ENCODE data around the gene MPP7.
"Not testable (repeated sequence)": the region's sequence is repeated elsewhere in the genome, so short reads cannot be mapped to it uniquely, and the experiment has no call there.

MPP7 gene

DNA sequence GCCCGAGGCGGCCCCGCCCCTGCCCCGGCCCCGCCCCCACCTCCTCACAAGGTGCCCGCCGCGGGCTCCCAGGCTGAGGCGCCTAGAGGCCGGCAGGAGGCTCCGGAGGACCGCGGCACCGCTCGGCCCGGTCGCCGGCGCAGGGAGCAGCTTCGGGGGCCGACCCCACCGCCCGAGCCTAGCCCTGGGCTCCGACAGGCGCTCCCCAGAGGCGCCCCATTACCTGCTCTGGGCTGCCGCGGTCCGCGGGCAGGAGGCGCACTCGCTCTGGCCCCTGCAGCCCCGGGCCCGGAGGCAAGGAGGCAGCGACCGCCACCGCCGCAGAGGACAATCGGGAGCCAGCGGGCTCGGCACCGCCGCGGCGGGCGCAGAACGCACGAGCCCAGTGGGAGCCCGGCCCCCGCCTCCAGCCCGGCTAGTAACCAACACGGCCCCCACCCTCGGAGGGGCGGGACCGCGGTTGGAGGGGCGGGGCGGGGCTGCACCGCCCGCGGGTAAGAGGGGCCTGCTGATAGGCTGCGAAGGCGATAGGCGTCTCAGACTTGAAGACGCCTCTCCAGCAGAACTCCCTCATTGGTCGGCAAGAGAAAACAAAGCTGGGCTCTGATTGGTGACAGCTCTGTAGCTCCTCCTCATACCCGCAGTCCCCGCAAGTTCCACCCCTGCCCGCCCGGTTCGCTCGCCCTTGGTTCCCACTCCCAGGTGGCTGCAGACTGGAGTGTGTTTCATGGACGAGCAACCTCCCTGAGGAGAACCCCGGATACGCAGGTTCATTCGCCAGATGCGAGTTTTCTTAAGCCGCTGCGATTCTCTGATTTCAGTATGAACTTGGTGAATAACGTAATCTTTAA, at the start of gene MPP7:
MPP7 (minus strand) TSS at position 427 of the 851 bp plus-strand sequence. CDS start 64,460 bp downstream, outside the sequence.
- DNase-seq = peak; percentile 82

DNA sequence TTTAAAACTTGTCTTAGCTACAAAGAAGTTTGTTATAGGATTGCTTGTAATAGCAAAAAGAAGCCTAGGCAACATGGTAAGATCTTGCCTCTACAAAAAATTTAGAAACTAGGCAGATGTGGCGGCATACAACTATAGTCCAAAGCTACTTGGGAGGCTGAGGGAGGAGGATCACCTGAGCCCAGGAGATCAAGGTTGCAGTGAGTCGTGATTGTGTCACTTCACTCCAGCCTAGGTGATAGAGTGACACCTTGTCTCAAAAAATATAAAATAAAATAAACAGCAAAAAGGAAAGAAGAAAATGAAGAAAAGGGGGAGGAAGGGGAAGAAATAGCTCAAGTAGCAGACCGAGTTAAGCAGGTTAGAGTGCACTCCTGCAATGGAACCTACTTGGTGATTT, 47.0 kb upstream of the MPP7 start:
- DNase-seq = no peak

DNA sequence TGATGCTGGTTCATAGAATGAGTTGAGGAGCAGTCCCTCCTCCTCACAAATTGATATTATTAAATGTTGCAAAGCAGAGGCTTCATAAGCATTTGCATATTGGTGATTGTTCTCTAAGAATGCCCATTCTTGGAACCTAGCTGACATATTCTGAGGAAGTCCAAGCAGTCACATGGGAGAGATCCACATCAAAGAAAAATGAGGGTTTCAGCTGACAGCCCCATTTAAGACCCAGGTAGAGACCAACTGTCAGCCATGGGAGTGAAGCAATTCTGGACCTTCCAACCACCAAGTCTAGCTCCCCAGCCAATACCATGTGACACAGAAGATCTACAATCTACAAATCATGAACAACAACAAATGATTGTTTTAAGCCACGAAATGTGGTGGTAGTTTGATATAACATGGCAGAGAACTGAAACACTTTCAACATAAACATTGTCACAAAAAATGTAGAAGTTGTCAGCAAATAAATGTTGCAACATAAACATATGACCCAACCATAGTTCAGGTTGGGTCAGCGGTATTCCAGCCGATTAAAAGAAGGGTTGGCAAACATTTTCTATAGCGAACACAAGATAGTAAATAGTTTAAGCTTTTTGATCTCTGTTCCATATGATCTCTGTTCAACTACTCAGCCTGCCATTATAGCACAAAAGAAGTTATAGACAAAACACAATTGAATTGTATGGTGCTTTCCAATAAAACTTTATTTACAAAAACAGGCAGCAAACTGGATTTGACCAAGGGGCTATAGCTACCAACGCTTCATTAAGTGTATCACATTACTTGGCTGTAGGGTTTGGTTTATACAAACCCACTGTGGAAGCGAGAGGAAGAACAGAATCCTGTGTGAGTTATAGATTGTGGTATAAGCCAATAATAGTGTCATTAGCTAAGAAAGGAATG, 41.4 kb upstream of the MPP7 start:
- no peak for DNase-seq

DNA sequence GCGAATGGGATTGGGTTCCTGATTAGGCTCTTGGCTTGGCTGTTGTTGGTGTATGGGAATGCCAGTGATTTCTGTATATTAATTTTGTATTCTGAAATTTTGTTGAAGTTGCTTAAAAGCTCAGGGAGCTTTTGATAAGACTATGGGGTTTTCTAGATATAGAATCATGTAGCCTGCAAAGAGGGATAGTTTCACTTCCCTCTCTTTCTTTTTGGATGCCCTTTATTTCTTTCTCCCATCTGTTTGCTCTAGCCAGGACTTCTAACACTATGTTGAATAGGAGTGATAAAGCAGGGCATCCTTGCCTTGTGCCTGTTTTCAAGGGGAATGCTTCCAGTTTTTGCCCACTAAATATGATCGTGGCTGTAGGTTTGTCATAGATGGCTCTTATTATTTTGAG, 40.4 kb upstream of the MPP7 start:
- no peak for DNase-seq

- DNase-seq = not testable (repeated sequence)
These were observed 38.8 kb upstream of the MPP7 start for GRCh38 chr10:28341679-28342078.

- no peak for DNase-seq
These were observed 29.9 kb upstream of the MPP7 start for GRCh38 chr10:28332726-28333125.

- no peak for DNase-seq
These were observed 29.0 kb upstream of the MPP7 start for GRCh38 chr10:28331841-28332240.

DNA sequence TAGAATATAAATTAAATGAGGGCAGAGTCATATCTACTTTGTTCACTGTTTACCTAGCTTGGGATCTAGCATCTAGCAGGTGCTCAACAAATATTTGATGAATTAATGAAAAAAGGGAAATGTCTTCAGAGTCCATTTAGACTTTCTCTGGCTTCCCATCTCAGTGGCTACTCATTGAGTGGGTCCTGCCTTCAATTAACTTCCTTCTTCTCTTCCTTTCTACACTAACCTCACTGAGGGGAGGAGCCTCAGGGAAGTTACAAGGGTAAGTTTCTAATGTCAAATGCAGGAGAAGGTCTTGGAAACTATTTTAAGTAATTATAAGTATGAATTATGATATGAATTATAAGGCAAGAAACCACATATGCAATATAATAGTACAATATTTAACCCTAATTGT, 28.2 kb upstream of the MPP7 start:
- DNase-seq = no peak

DNA sequence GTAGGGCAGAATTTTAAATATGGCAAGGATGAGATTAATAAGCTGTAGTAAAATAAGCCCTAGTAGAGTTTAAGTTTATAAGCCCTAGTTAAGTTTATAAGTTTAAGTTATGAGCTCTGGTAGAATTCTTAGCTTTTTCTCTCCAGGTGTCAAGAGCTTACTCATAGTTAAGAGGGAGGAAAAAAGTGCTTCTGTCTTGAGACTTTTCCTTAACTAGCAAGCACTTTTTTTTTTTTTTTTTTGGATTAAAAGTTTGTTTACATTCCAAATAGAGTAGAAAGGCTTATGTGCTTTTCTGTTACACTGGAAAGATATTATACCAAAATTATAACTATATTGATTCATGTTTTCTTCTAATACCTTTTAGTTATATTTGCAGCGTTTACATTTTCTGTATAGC, 25.5 kb upstream of the MPP7 start:
- DNase-seq = no peak

GRCh38 chr10:28327491-28327880, 24.6 kb upstream of the MPP7 start:
- DNase-seq = no peak

- no peak for DNase-seq
These were observed 23.9 kb upstream of the MPP7 start for GRCh38 chr10:28326516-28327490.

DNA sequence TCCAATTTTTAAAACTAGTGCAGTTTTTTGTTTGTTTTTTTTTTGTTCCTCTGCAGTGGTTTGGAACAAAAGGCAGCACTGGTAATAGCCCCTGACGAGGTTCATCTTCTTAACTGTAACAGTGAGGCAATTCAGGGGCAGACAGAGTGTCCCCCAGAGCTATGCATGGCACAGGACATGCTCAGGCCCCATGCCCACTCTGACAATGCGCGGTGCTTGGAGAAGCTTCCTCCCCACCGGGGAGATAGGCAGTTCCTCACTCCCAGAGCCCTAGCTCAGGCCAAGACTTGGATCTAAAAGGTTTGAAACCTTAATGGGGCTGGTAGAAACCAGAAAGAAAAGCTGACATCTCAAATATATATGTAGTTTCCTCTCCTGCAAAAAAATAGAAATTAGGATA, 17.9 kb upstream of the MPP7 start:
- no peak for DNase-seq

DNA sequence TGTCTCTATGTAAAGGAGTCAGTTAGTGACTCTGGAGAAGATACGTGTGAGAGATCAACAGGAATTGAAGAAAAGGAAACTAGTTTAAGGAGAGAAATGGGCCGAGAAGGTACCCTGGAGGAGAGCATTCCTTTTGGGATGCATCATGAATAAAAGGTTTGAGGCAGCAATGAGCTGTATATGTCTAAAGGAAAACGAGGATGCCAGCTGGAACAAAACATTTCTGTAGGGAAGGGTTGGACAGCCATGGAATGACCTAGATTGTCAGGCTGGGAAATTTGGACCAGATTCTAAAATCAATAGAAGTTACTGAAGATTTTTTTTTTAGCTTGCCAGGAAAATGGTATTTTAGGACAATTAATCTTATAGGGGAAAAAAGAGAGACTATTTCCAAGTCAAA, 17.2 kb upstream of the MPP7 start:
- DNase-seq = no peak

- DNase-seq = not testable (repeated sequence)
These were observed 16.2 kb upstream of the MPP7 start for GRCh38 chr10:28319061-28319460.

GRCh38 chr10:28318626-28319025, 15.8 kb upstream of the MPP7 start:
- DNase-seq = no peak

GRCh38 chr10:28317760-28318159, 14.9 kb upstream of the MPP7 start:
- DNase-seq = no peak

GRCh38 chr10:28316696-28317095, 13.8 kb upstream of the MPP7 start:
- DNase-seq = no peak

DNA sequence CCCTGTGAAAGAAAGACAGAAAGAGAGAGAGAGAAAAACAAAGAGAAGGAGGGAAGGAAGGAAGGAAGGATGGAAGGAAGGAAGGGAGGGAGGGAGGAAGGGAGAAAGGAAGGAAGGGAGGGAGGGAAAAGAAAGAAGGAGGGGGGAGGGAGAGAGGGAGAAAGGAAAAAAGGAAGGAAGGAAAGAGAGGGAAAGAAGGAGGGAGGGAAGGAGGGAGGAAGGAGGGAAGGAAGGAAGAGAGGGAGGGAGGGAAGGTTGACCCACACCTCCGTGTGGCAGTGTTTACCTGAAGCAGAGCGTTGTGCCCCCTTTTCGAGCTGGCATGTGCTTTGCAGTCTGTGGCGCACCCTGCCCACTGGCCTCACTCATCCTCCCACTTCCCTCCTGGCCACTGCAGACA, 12.3 kb upstream of the MPP7 start:
- no peak for DNase-seq

- DNase-seq = no peak
These were observed 11.3 kb upstream of the MPP7 start for GRCh38 chr10:28314211-28314610.

DNA sequence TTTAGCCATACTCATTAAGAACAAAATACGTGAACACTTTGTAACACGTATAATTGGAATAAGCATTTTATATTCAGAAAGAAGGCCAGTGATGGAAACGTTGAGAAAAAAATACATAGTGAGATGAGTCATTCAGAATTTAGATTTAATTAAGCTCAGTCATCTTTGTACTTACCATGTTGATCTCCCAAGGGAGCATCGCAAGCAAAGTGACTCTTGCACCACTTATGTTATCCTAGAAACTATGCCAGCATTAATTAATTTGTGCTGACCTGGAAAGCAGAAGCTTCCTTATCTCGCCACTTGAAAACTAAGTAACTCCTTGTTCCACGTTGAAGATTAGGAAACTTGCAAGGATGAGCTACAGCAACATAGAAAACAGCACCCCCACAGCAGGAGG, 9.7 kb upstream of the MPP7 start:
- DNase-seq = no peak

DNA sequence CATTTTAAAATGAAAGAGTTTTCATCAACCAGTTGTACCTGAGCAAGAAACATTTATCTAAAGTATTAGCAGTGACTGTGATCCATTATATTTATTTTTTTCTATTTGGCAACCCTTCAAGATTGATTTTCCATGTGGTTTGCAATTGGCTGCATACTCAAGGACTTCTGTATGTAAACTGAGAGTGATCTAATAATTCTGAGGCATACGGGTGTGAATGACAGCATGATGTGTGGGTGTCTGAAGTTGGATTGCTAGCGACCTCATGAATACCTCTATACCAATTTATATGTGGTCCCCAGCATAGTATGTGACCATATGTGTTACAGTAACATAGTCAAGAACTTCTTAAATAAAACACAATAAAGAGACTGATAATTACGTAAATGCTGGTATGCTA, 8.2 kb upstream of the MPP7 start:
- no peak for DNase-seq

- no peak for DNase-seq
These were observed 4.4 kb upstream of the MPP7 start for GRCh38 chr10:28307267-28307666.

- DNase-seq = no peak
These were observed 2.7 kb upstream of the MPP7 start for GRCh38 chr10:28305553-28305952.

Data from NCI-H2107 (cell line).